Renal cortical epithelial cell (primary cell): ENCODE results near the gene TXLNA. TPM values are rescaled to one million over a fixed set of nuclear protein-coding genes. Genes with fewer than 3 reads are reported as not detected.
A peak's percentile ranks its signal among the peaks of the same experiment; 100 is the strongest.

Experiments
- DNase-seq: peaks from one replicate; pipeline ENCODE4 v3.0.0-alpha.2; 2011; ENCODE audit warnings: low read depth
- total RNA-seq: library from RNA; depleted of rRNA; stranded (reverse); fragments of >200 nt; gene quantifications from 2 replicates; pipeline ENCODE4 v1.2.3, GENCODE V29; 2014

The TXLNA gene
- total RNA-seq, 1 donor from 2014 or later: 91.6 TPM

GRCh38 chr1:32184650-32185049, 5.2 kb downstream of the TXLNA start:
- DNase-seq: no peak

- no peak for DNase-seq
These were observed 6.6 kb downstream of the TXLNA start for GRCh38 chr1:32186077-32186476.

GRCh38 chr1:32186491-32186890, 7.0 kb downstream of the TXLNA start:
- no peak for DNase-seq

DNA sequence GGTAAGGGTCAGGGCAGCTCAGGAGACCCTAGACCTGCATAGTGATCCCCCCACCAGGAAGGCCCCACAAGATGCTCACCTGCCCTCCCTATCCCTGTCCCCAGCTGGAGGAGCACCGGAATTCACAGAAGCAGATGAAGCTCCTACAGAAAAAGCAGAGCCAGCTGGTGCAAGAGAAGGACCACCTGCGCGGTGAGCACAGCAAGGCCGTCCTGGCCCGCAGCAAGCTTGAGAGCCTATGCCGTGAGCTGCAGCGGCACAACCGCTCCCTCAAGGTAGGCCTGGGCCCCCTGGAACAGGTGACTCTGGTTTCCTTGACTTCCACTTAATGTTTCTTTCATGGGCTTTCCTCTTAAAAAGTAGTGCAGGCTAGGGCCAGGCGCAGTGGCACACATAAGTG, 8.4 kb downstream of the TXLNA start:
- DNase-seq: no peak

- no peak for DNase-seq
These were observed 12.9 kb downstream of the TXLNA start for GRCh38 chr1:32192220-32192948.

DNA sequence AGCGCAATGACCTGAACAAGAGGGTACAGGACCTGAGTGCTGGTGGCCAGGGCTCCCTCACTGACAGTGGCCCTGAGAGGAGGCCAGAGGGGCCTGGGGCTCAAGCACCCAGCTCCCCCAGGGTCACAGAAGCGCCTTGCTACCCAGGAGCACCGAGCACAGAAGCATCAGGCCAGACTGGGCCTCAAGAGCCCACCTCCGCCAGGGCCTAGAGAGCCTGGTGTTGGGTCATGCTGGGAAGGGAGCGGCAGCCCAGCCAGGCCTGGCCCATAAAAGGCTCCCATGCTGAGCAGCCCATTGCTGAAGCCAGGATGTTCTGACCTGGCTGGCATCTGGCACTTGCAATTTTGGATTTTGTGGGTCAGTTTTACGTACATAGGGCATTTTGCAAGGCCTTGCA, 15.5 kb downstream of the TXLNA start:
- no peak for DNase-seq

- DNase-seq: no peak
These were observed 16.1 kb downstream of the TXLNA start for GRCh38 chr1:32195531-32195930.

GRCh38 chr1:32195972-32196823, 16.7 kb downstream of the TXLNA start:
- no peak for DNase-seq

DNA sequence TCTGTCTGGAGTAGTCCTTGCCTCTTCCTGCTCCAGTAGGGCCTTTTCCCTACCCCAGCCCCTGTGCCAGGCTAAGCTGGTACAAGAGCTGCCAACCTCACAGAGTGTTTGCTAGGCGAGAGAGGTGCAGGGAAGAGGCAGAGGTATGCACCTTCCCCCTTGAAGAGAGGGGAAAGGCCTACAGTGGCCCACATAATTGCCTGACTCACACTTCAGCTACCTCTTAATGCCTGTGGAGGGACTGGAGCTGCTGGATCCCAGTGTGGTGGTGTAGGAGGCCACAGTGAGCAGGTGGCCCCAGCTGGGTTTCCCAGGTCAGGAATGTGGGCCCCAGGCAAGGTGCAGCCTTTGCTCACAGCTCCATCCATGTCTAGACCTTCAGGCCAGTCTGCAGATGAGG, 17.6 kb downstream of the TXLNA start:
- DNase-seq: peak; percentile 50

DNA sequence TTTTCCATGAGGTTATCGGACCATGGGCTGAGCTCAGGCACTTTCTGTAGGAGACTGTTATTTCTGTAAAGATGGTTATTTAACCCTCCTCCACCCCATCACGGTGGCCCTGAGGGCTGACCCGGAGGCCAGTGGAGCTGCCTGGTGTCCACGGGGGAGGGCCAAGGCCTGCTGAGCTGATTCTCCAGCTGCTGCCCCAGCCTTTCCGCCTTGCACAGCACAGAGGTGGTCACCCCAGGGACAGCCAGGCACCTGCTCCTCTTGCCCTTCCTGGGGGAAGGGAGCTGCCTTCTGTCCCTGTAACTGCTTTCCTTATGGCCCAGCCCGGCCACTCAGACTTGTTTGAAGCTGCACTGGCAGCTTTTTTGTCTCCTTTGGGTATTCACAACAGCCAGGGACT, 18.4 kb downstream of the TXLNA start:
- DNase-seq: no peak

DNA sequence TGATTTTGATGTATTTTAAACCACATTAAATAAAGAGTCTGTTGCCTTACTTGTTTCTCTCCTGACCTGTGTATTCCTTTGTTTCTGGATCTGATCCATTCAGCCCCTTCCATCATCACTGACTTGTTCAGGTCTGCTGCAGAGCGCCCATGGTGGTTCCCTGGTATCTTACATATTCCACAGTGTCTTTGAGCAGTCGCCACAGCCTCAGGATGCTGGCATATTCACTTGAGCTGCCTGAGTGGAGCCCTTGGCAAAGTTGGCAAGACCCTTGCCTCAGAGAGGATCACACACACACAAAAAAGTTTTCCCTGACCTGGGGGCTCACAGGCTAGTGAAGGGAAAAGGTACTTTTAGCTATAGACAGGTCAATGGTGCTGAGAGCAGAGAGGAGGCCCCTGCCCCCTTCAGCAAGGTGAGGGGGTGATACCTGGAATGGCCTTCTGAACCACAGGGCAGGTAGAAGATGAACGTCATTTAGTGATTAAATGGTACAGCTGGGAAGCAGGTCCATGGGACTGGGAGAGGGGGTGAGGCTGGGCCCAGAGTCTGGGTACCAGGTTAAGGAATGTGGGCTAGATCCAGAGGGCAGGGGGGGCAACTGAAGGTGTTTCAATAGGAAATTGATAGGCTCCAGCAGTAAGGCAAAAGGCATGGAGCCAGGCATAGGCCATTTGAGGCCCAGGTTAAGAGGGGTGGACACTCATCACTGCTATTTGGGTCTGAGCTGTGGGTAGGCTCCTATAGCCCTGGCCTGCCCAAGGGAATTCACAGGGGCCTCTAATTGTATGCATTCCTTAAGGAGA, 19.0 kb downstream of the TXLNA start:
- DNase-seq: no peak

GRCh38 chr1:32199043-32199716, 19.7 kb downstream of the TXLNA start:
- no peak for DNase-seq

DNA sequence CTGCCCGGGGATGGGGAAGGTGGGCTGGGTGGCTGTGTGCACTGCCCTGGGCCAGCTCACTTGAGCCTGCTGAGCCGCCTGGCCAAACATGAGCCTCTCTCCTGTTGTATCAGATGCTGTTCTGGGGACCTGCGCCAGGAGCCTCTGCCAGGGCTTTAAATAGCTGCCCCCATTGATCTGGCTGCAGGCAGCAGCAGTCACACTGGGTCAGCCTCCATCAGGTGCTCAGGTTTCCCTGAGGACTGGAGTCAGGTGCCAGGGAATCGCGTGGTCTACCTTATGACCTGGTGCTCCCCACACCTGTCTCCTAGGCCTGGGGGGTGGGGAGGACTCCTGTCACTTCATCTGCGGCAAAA, 20.2 kb downstream of the TXLNA start:
- DNase-seq: no peak

DNA sequence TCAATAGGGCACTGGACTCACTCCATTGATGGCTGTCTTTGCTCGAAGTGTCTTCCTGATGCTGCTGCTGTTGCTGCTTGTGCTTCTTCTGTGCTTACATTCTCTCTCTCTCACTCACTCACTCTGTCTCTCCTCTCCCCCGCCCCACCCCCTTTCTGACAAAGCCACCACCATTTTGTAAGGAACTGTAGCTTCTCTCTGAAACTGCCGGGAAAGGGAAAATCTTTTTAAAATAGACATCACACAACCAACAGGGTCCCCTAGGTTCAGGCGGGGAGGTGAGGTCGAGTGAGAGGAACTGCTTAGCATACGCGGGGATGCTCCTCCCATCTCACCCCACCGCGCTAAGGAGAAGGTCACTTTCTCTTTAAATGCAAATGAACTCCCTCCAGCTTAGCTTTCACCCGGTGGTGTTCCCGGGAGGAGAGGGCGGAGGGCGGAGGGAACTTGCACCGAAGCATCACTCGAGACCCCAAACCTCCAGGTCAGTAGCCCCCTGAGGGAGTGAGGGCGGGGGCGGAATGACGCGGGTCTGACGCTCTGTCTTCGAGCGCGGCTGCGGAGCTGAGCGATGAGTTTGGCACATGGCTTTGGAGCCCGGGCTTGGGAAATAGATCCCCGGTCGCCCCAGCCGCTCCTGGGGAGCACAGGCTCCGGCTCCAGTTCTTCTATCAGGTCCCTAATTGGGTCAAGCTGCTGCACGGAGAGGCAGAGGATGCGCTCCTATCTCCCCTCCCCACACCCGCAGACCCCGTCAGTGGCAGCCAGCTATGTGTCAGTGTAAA, 20.9 kb downstream of the TXLNA start, which contains the start of gene CCDC28B:
Gene CCDC28B, plus strand, starts transcription at position 370 of the 785 bp plus-strand sequence. CDS start 1,341 bp downstream, outside the sequence.
- DNase-seq: peak; percentile 34

- peak; percentile 44 for DNase-seq
These were observed 21.8 kb downstream of the TXLNA start for GRCh38 chr1:32201011-32201855.

DNA sequence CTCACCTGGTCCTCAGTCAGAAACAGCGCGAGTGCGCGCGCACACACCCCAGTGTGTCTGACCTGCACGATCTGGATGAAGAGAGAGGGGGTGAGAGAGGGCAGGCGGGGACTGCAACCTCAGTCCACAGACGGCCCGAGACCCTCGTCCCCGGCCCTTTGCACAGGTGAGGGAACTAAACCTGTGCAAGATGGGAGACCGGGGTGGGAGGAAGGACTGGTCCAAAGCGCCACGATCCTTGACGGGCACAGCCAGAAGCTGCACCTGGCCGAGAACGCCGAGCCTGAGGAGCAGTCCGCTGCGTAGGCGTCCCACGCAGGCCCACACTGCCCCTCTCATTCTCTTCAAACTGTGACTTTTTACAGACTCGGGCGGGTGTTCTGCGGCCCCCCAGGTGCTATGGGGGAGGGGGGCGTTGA, 25.5 kb downstream of the TXLNA start:
- DNase-seq: no peak

DNA sequence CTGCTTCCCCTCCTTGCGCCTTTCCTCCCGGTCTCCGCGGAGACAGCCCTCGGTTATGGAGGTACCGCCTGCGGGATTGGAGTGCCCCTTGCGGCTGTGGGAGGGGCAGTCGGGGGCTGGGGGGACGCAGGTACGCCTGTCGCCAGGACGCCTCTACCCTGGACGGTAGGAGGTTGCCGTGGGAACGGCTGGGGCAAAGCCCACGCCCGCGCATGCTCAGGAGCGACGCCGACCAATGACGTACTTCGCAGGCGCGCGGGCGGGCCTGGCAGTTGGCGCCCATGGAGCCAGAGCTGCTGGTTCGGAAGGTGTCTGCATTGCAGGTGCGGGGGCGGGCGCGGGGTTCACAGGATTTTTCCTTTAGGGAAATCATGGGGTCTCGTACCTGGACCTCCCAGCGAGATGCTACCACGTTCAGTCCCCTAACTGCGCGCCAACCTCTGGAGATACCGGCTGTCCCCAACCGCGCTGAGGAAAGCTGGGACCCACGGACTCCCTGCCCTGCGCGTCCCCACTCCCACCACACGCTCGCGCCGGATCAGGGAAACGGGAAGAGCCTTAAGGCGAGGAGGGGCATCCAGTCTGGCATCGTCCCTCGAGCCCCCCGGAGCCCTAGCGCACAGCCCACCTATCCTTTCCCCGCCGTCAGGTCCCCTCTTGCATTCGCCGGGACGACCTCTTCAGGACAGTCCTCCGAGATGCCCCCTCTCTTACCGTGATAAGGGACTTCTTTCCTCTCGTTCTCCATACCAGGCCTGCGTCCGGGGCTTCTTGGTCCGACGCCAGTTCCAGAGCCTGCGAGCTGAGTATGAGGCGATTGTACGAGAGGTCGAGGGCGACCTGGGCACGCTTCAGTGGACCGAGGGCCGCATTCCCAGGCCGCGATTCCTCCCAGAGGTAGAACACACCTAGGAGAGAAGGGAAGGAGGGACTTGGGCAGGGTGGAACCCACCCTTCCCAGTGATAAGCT, 26.2 kb downstream of the TXLNA start, which contains the start of gene IQCC:
Gene IQCC, plus strand, starts transcription at position 271 of the 970 bp plus-strand sequence. Its CDS starts 11 bp downstream, at position 282.
- peak; percentile 66 for DNase-seq

DNA sequence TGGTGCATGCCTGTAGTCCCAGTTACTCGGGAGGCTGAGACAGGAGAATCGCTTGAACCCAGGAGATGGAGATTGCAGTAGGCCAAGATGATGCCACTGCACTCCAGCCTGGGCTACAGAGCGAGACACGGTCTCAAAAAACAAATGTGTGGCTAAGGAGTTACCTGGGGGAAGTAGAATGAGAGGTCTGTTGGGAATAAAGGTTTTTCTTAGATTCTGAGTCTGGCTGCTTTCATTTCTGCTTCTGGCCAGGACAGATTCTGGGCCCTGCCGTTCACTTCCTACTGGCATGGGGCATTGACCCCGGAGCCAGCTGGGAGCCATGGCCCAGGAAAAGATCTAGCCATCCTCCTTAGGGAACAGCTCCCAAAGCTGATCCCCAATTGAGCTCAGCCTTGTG, 29.0 kb downstream of the TXLNA start:
- no peak for DNase-seq
